CD14-positive monocyte (primary cell): ENCODE measurements around the gene TSPAN11. TPM values are rescaled to one million over a fixed set of nuclear protein-coding genes. Genes with fewer than 3 reads are reported as not detected.

Experiments used
- DNase-seq, 3 donors: peaks; one replicate each; pipeline ENCODE4 v3.0.0-alpha.2; 2011 to 2022
- H2AFZ ChIP-seq: 2 replicates; pipeline ENCODE4 v1.6.0; 2012; ENCODE audit warnings: mild to moderate bottlenecking, low read depth, low read length, inconsistent platforms; ENCODE audit not compliant: insufficient read depth, poor library complexity, severe bottlenecking
- H3K27ac ChIP-seq, 2 donors: 1 replicate in 1 of 2; 2 replicates in 1 of 2; pipeline ENCODE4 v1.5.1; 2012 to 2013; ENCODE audit warnings: low read length in 2 of 2, control low read depth in 1 of 2, inconsistent platforms in 1 of 2, low read depth in 1 of 2, mild to moderate bottlenecking in 1 of 2
- H3K27me3 ChIP-seq, 2 donors: one replicate each; pipeline versions ENCODE4 v1.6.0 to v1.6.1; 2011 to 2013; ENCODE audit warnings: low read length in 2 of 2; ENCODE audit not compliant: control insufficient read depth in 2 of 2, insufficient read depth in 2 of 2
- H3K36me3 ChIP-seq, 2 donors: replicated peaks in 1 of 2; 1 replicate in 1 of 2; 2 replicates in 1 of 2; pipeline versions ENCODE4 v1.5.1 to v1.6.1; 2012 to 2013; ENCODE audit warnings: low read length in 2 of 2, control low read depth in 1 of 2, inconsistent platforms in 1 of 2, mild to moderate bottlenecking in 1 of 2; ENCODE audit not compliant: insufficient read depth in 2 of 2, control insufficient read depth in 1 of 2
- H3K4me1 ChIP-seq, 2 donors: 1 replicate in 1 of 2; 2 replicates in 1 of 2; pipeline versions ENCODE4 v1.5.1 to v1.6.1; 2012 to 2013; ENCODE audit warnings: low read length in 2 of 2, control low read depth in 1 of 2, inconsistent platforms in 1 of 2, mild to moderate bottlenecking in 1 of 2, moderate library complexity in 1 of 2; ENCODE audit not compliant: insufficient read depth in 2 of 2, control insufficient read depth in 1 of 2
- H3K4me2 ChIP-seq: replicated peaks from 2 replicates; pipeline ENCODE3; 2012; ENCODE audit warnings: low read length, moderate library complexity, mild to moderate bottlenecking; ENCODE audit not compliant: poor library complexity, severe bottlenecking; ENCODE audit errors: extremely low read depth
- H3K4me3 ChIP-seq, 3 experiments: fragments of 200-600 bp in 1 of 3; sonication (generic) in 1 of 3; replicated peaks in 1 of 3; 1 replicate in 2 of 3; 2 replicates in 1 of 3; pipeline ENCODE4 v1.5.1; 2011 to 2013; ENCODE audit warnings: low read length in 3 of 3, mild to moderate bottlenecking in 3 of 3, control low read depth in 2 of 3, low read depth in 2 of 3, inconsistent platforms in 1 of 3, moderate library complexity in 1 of 3
- H3K79me2 ChIP-seq: 2 replicates; pipeline ENCODE4 v1.6.0; 2012; ENCODE audit warnings: mild to moderate bottlenecking, control low read depth, inconsistent platforms, low read length, moderate library complexity; ENCODE audit not compliant: insufficient read depth
- H3K9ac ChIP-seq: 2 replicates; pipeline ENCODE4 v1.6.0; 2017; ENCODE audit warnings: low read length, mild to moderate bottlenecking; ENCODE audit not compliant: insufficient read depth, poor library complexity, severe bottlenecking
- H3K9me3 ChIP-seq, 2 donors: replicated peaks in 1 of 2; 1 replicate in 1 of 2; 2 replicates in 1 of 2; pipeline versions ENCODE4 v1.5.1 to v1.6.1; 2012 to 2013; ENCODE audit warnings: low read length in 2 of 2, control low read depth in 1 of 2; ENCODE audit not compliant: control insufficient read depth in 1 of 2, insufficient read depth in 1 of 2
- H4K20me1 ChIP-seq: 2 replicates; pipeline ENCODE4 v1.6.0; 2012; ENCODE audit warnings: mild to moderate bottlenecking, low read length, control low read depth, moderate library complexity; ENCODE audit not compliant: insufficient read depth
- H3K27ac Mint-ChIP-seq, 7 donors: one replicate each; pipeline ENCODE4 v1.8.0; 2020; ENCODE audit warnings: mild to moderate bottlenecking in 7 of 7, mixed read lengths in 7 of 7, moderate library complexity in 6 of 7, inconsistent platforms in 2 of 7
- H3K27me3 Mint-ChIP-seq, 3 donors: one replicate each; pipeline ENCODE4 v1.8.0; 2021 to 2022; ENCODE audit warnings: low read depth in 3 of 3, mild to moderate bottlenecking in 3 of 3, mixed read lengths in 3 of 3, moderate library complexity in 3 of 3, inconsistent platforms in 1 of 3
- H3K36me3 Mint-ChIP-seq, 2 donors: one replicate each; pipeline ENCODE4 v1.8.0; 2020; ENCODE audit warnings: mixed read lengths in 2 of 2, inconsistent platforms in 1 of 2, mild to moderate bottlenecking in 1 of 2
- H3K4me1 Mint-ChIP-seq: one replicate; pipeline ENCODE4 v1.8.0; 2020; ENCODE audit warnings: mild to moderate bottlenecking, mixed read lengths
- H3K4me3 Mint-ChIP-seq, 2 donors: one replicate each; pipeline ENCODE4 v1.8.0; 2020; ENCODE audit warnings: mild to moderate bottlenecking in 2 of 2, mixed read lengths in 2 of 2, moderate library complexity in 1 of 2
- H3K9me3 Mint-ChIP-seq, 7 donors: one replicate each; pipeline ENCODE4 v1.8.0; 2020 to 2022; ENCODE audit warnings: mixed read lengths in 7 of 7, mild to moderate bottlenecking in 6 of 7, moderate library complexity in 6 of 7, inconsistent platforms in 2 of 7
- WGBS: methylation state at CpG from one replicate; pipeline ENCODE4 v1.1.5; 2013; ENCODE audit warnings: missing lambda C conversion rate; ENCODE audit not compliant: insufficient coverage; 5-methylcytosine and 5-hydroxymethylcytosine counted together
- intact Hi-C, 2 donors: fragments of 100-400 bp; cut with micrococcal nuclease; formaldehyde crosslinking; loops; one replicate each; pipeline versions ENCODE4 v1.15.0 to v1.15.1; 2023
- polyA plus RNA-seq, 3 donors: library from polyadenylated mRNA; depleted of rRNA in 1 of 3; unstranded in 2 of 3; stranded (reverse) in 1 of 3; fragments of 300-500 nt in 2 of 3; fragments of >200 nt in 1 of 3; fragmentation: Illumina TruSeq in 2 of 3; gene quantifications; 1 replicate in 2 of 3; 2 replicates in 1 of 3; pipeline ENCODE4 v1.2.3, GENCODE V29; 2012 to 2021
- TF ChIP-seq, protein P1 (sequence below): fragments of 200-600 bp; IDR thresholded peaks from one replicate; pipeline ENCODE4 v1.8.0; 2022; ENCODE audit warnings: antibody characterized with exemption, mild to moderate bottlenecking

TSPAN11 gene
- polyA plus RNA-seq, 3 donors: not detected

DNA sequence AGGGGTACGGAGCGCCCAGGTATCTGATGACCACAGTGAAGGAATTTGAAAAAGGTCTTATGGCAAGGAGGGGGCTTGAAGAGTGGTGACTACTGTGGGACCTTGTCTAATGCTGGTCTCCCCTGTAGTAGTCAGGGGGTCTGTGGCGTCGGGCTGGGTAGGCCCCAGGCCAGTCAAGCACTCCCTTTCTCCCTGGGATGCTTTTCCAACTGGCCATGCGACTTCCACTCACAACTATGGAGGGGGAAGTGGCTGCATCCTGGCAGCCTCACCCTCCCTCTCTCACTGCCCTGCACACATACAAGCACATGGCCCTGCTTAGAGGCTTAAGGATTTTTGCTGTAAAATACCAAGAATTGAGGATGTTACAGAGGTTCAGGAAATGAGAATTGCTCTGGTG, 4.1 kb downstream of the TSPAN11 start:
- WGBS: no CpG with 5 or more reads among the region's 5 CpGs
- intact Hi-C loops: no loop called here
- Histone ChIP-seq H4K20me1 (no peaks in the 10 kb centered on the region), H3K4me3 (no peak overlapping the region), H3K4me2 (no peak overlapping the region), H3K9ac (no peak overlapping the region), H3K4me1 (no peaks in the 10 kb centered on the region), H3K36me3 (no peaks in the 10 kb centered on the region), H2AFZ (no peak overlapping the region), H3K79me2 (no peaks in the 10 kb centered on the region), H3K9me3 (peaks cover 10 to 14% of the 10 kb centered on the region in 2 donors), H3K27me3 (peaks cover 20 to 31% of the 10 kb centered on the region in 2 donors), H3K27ac (no peak overlapping the region)
- DNase-seq: no peak
- TF ChIP-seq, protein P1, sequence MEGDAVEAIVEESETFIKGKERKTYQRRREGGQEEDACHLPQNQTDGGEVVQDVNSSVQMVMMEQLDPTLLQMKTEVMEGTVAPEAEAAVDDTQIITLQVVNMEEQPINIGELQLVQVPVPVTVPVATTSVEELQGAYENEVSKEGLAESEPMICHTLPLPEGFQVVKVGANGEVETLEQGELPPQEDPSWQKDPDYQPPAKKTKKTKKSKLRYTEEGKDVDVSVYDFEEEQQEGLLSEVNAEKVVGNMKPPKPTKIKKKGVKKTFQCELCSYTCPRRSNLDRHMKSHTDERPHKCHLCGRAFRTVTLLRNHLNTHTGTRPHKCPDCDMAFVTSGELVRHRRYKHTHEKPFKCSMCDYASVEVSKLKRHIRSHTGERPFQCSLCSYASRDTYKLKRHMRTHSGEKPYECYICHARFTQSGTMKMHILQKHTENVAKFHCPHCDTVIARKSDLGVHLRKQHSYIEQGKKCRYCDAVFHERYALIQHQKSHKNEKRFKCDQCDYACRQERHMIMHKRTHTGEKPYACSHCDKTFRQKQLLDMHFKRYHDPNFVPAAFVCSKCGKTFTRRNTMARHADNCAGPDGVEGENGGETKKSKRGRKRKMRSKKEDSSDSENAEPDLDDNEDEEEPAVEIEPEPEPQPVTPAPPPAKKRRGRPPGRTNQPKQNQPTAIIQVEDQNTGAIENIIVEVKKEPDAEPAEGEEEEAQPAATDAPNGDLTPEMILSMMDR: no peak
- Mint-ChIP-seq H3K27ac (no peak overlapping the region), H3K4me1 (peaks cover 2% of the 10 kb centered on the region), H3K9me3 (peaks cover 3 to 20% (median 8%) of the 10 kb centered on the region in 7 donors), H3K4me3 (no peak overlapping the region), H3K27me3 (peaks cover 32 to 43% (median 34%) of the 10 kb centered on the region in 3 donors), H3K36me3 (no peaks in the 10 kb centered on the region)

DNA sequence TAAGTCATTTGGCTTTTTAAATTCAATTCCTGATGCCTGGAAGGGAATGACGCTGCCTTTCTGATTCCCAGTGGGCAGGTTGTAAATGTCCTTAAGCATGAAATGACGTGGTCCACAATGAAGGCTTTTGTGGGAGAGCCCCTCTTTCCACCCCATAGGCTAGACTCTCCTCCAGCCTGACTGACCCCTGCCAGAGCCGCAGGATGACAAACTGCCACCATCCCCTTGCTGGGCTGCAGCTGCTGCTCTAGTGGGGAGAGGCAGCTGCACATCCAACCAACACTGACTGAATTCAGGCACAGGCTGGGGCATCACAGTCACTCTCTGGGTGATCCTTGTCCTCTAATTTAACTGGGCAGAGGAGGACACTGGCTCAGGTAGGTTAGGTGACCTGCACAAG, 6.3 kb downstream of the TSPAN11 start:
- H3K27me3 Mint-ChIP-seq: peaks cover 18 to 26% (median 18%) of the 10 kb centered on the region in 3 donors

More for the DNA sequence above, 6.3 kb downstream of the TSPAN11 start:
- Histone ChIP-seq H3K4me1 (no peaks in the 10 kb centered on the region), H3K27ac (no peak overlapping the region), H3K27me3 (peaks cover 2 to 11% of the 10 kb centered on the region in 2 donors), H4K20me1 (no peaks in the 10 kb centered on the region), H3K36me3 (no peaks in the 10 kb centered on the region), H3K4me2 (no peak overlapping the region), H3K9me3 (peaks cover 5 to 14% of the 10 kb centered on the region in 2 donors), H3K4me3 (no peak overlapping the region), H3K9ac (no peak overlapping the region), H3K79me2 (no peaks in the 10 kb centered on the region), H2AFZ (no peak overlapping the region)
- DNase-seq: no peak
- intact Hi-C loops: no loop called here
- 100% methylated on average over 3 of the region's 3 CpGs for WGBS
- TF ChIP-seq, protein P1: no peak
- no peaks in the 10 kb centered on the region for H3K4me1 Mint-ChIP-seq
- H3K27ac Mint-ChIP-seq: no peak overlapping the region
- H3K9me3 Mint-ChIP-seq: peaks cover 3 to 17% (median 12%) of the 10 kb centered on the region in 7 donors
- no peaks in the 10 kb centered on the region for H3K36me3 Mint-ChIP-seq
- no peak overlapping the region for H3K4me3 Mint-ChIP-seq
